ENCODE measurements around the gene SOX6.

- no peak for TF ChIP-seq TAF1 (IDR thresholded peaks at IDR 0.05; ENCODE audit: borderline replicate concordance, insufficient read depth, low read length)
- TF ChIP-seq REST (IDR thresholded peaks at IDR 0.05; ENCODE audit: insufficient read depth in 1 of 2, low read depth in 2 of 2, low read length in 2 of 2): no peak
Observed at GRCh38 chr11:15967166-15967565, 389.2 kb downstream of the SOX6 start.
